Measurements from ENCODE around the gene TMEM184B. TPM values are rescaled to one million over a fixed set of nuclear protein-coding genes. Genes with fewer than 3 reads are reported as not detected.

TMEM184B gene
- total RNA-seq, 4 donors from 2014 or later = 41.2 to 86.4 (median 48.6) TPM

DNA sequence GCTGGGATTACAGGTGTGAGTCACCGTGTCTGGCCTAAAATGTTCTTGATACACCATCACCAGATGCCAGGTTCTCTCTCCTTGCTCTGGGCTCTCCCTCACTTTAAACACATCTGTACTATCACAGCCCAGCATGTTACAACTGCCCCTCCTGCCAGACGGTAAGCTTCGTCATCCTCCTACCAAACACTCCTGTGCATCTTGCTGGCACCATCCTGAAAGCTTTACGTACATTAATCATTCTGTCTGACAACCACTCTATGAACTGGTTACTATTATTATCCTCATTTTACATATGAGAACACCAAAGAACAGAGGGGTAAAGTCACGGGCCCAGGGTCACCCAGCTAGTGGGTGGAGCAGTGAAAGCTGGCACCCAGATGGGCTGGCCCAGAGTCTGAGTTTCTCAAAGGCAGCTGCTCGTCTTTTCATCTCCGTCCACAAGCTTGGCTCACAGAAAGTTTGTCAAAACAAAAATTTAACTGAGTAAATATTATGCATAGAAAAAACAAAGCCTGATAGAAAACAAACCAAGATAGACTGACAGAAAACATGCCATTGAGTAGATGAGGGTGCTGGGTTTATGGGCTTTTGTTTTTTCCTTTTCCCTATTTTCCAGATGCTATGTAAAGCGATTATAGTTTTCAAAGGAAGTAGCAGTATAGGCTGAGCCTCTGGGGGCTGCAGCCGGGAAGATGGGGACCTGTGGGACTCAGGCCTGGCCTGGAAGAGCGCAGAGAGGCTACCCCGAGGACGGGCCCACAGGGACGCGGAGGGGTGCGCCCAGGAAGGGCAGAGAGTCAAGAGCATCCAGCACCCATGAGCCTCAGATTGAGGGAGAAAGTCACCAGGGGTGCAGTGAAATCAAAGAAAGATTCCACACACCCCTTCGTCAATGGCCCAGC is 100.6 kb downstream of the TMEM184B start:
- TF ChIP-seq, protein P1, sequence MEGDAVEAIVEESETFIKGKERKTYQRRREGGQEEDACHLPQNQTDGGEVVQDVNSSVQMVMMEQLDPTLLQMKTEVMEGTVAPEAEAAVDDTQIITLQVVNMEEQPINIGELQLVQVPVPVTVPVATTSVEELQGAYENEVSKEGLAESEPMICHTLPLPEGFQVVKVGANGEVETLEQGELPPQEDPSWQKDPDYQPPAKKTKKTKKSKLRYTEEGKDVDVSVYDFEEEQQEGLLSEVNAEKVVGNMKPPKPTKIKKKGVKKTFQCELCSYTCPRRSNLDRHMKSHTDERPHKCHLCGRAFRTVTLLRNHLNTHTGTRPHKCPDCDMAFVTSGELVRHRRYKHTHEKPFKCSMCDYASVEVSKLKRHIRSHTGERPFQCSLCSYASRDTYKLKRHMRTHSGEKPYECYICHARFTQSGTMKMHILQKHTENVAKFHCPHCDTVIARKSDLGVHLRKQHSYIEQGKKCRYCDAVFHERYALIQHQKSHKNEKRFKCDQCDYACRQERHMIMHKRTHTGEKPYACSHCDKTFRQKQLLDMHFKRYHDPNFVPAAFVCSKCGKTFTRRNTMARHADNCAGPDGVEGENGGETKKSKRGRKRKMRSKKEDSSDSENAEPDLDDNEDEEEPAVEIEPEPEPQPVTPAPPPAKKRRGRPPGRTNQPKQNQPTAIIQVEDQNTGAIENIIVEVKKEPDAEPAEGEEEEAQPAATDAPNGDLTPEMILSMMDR (IDR thresholded peaks at IDR 0.05) = no peak
- ATAC-seq (ENCODE audit: low FRiP score) (peak; percentile 22), DNase-seq (ENCODE audit: low spot score) (no peak)

DNA sequence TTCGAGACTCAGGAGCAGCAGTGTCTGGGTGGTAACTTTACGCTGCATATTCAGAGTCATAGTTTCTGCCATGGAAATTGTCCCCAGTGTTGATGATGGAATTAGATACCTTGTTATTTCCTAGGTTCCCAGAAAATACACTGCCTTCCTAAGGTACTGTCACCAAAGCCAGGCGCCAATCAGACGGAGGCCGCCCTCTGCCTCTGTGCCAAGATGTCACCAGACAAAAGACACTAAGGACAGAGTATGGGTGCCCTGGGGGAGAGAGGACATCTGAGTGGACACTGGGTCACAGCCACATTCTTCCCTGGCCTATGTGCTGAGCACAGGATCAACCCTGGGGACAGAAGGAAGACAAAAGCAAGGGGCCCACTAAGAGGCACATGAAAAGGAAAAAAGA is 102.3 kb downstream of the TMEM184B start:
- no peak for ATAC-seq (ENCODE audit: low FRiP score)
- TF ChIP-seq, protein P1 (IDR thresholded peaks at IDR 0.05) = no peak
- DNase-seq (ENCODE audit: low spot score) = no peak

Small RNA genes lying within 50 kb of the gene (small RNA-seq; reads per million reads assigned to genes)
- gene RF00017 (not detected), gene RN7SL704P (not detected)

Other genes with a start within 250 kb of the TMEM184B start
- gene PICK1, start 215.6 kb downstream of the TMEM184B start, total RNA-seq = 10 to 100 TPM; 16.1 to 43.0 (median 31.6) TPM
- gene SLC16A8, start 188.8 kb downstream of the TMEM184B start, total RNA-seq = 1 to 10 TPM in 2 of 4 donors, under 1 TPM in 2; 0.24 to 3.2 (median 0.88) TPM
- gene BAIAP2L2, start 162.3 kb downstream of the TMEM184B start, total RNA-seq = 1 to 10 TPM; 2.6 to 4.3 (median 3.2) TPM
- gene PLA2G6, start 91.2 kb downstream of the TMEM184B start, total RNA-seq = 10 to 100 TPM; 30.8 to 58.5 (median 45.1) TPM
- 100 to 1,000 TPM in 3 of 4 donors, 10 to 100 TPM in 1; 73.9 to 334 (median 202) TPM for gene MAFF, start 71.0 kb downstream of the TMEM184B start, total RNA-seq
- gene CSNK1E, start 44.4 kb upstream of the TMEM184B start, total RNA-seq = 100 to 1,000 TPM in 3 of 4 donors, 10 to 100 TPM in 1; 84.5 to 164 (median 112) TPM
- gene KCNJ4, start 182.2 kb upstream of the TMEM184B start, total RNA-seq = under 1 TPM in 2 of 4 donors, not detected in 2; 0.28 to 0.84 TPM
- 10 to 100 TPM; 10.2 to 30.6 (median 15.1) TPM for gene KDELR3, start 195.1 kb upstream of the TMEM184B start, total RNA-seq
- gene DDX17, start 233.3 kb upstream of the TMEM184B start, total RNA-seq = 100 to 1,000 TPM; 330 to 572 (median 383) TPM

Measured in omental fat pad (tissue), 4 donors.